HepG2 (cell line): Measurements from ENCODE around the gene STAT4. TPM values are rescaled to one million over a fixed set of nuclear protein-coding genes. Genes with fewer than 3 reads are reported as not detected.
A peak's percentile ranks its signal among the peaks of the same experiment; 100 is the strongest.

Source experiments
- ATAC-seq: fragments of 200-7000 bp; cut with Tn5 transposase; 3 replicates; pipeline ENCODE4 v1.9.1; 2020; ENCODE audit warnings: mild to moderate bottlenecking, moderate library complexity
- Bru-seq: library from RNA; stranded (reverse); fragments of 400-500 nt; gene quantifications from one replicate; lab custom pipeline; 2021; lab: Mats Ljungman, UMichigan
- BruChase-seq, 2 experiments: library from RNA; stranded (reverse); fragments of 400-500 nt; gene quantifications; one replicate each; lab custom pipeline; 2021; lab: Mats Ljungman, UMichigan
- BruUV-seq: library from RNA; stranded (reverse); fragments of 400-500 nt; replicated peaks from 2 replicates; lab custom pipeline; 2021; lab: Mats Ljungman, UMichigan
- CTCF ChIA-PET: fragments of 300-600 bp; formaldehyde crosslinking; extraction: SDS; loops from one replicate; lab custom pipeline; 2021; ENCODE audit warnings: low total read pairs, inconsistent platforms, low intra/inter-chr PET ratio; lab: Yijun Ruan, JAX
- POLR2A ChIA-PET: fragments of 350-600 bp; sonication (Branson Sonifier 250); formaldehyde crosslinking; loops from one replicate; lab custom pipeline; 2020; ENCODE audit warnings: antibody characterized with exemption, inconsistent platforms; lab: Yijun Ruan, JAX
- DNase-seq: peaks from one replicate; pipeline ENCODE4 v3.0.0-alpha.2; 2015; ENCODE audit warnings: low spot score
- FAIRE-seq: peaks from 3 replicates; lab custom pipeline; 2011; peaks lifted over from hg19 to GRCh38; lab: Jason Lieb, UNC
- H2AFZ ChIP-seq: one replicate; pipeline ENCODE4 v1.6.1; 2011; ENCODE audit warnings: low read length, inconsistent platforms
- H3K27ac ChIP-seq: fragments of 300-600 bp; 3 replicates; pipeline ENCODE4 v1.8.0; 2011; ENCODE audit warnings: mixed run types, mild to moderate bottlenecking, mixed read lengths, low read length, inconsistent platforms; ENCODE audit not compliant: insufficient read depth; ENCODE audit errors: extremely low read length
- H3K27me3 ChIP-seq, 2 experiments: fragments of 200-600 bp in 1 of 2; 2 replicates in 1 of 2; 3 replicates in 1 of 2; pipeline versions ENCODE4 v1.6.0 to v1.8.0; 2011; ENCODE audit warnings: low read length in 2 of 2, mild to moderate bottlenecking in 2 of 2, moderate library complexity in 2 of 2, inconsistent platforms in 1 of 2; ENCODE audit not compliant: insufficient read depth in 2 of 2, control insufficient read depth in 1 of 2
- H3K36me3 ChIP-seq, 2 experiments: fragments of 200-600 bp in 1 of 2; replicated peaks in 1 of 2; 2 replicates in 1 of 2; 3 replicates in 1 of 2; pipeline versions ENCODE4 v1.5.1 to v1.8.0; 2011; ENCODE audit warnings: low read length in 2 of 2, inconsistent platforms in 1 of 2; ENCODE audit not compliant: insufficient read depth in 2 of 2, control insufficient read depth in 1 of 2
- H3K4me1 ChIP-seq: 2 replicates; pipeline ENCODE4 v1.5.1; 2012; ENCODE audit warnings: low read length, inconsistent platforms; ENCODE audit not compliant: insufficient read depth
- H3K4me2 ChIP-seq: 2 replicates; pipeline ENCODE4 v1.6.0; 2011; ENCODE audit warnings: low read depth, low read length, inconsistent platforms
- H3K4me3 ChIP-seq, 3 experiments: fragments of 200-600 bp in 1 of 3; sonication (generic), shearing (Covaris generic) in 1 of 3; replicated peaks in 1 of 3; 2 replicates each; pipeline ENCODE4 v1.5.1; 2011 to 2016; ENCODE audit warnings: low read length in 3 of 3, inconsistent platforms in 2 of 3, low read depth in 2 of 3, mild to moderate bottlenecking in 2 of 3, control low read depth in 1 of 3, mixed read lengths in 1 of 3; ENCODE audit not compliant: insufficient read depth in 1 of 3
- H3K79me2 ChIP-seq: one replicate; pipeline ENCODE4 v1.6.1; 2011; ENCODE audit warnings: low read length, inconsistent platforms; ENCODE audit not compliant: insufficient read depth
- H3K9ac ChIP-seq: 2 replicates; pipeline ENCODE4 v1.6.0; 2011; ENCODE audit warnings: mild to moderate bottlenecking, low read depth, low read length, inconsistent platforms; ENCODE audit not compliant: insufficient read depth
- H3K9me3 ChIP-seq: 2 replicates; pipeline ENCODE4 v1.5.1; 2012; ENCODE audit warnings: mild to moderate bottlenecking, low read length
- H4K20me1 ChIP-seq: 2 replicates; pipeline ENCODE4 v1.6.0; 2011; ENCODE audit warnings: inconsistent platforms, mild to moderate bottlenecking, low read length, moderate library complexity; ENCODE audit not compliant: insufficient read depth
- JUND ChIP-seq: sonication (generic); formaldehyde crosslinking; IDR thresholded peaks from 2 replicates; pipeline ENCODE4 v1.8.0; 2022; ENCODE audit warnings: mild to moderate bottlenecking, missing genetic modification reagents
- KLF12 ChIP-seq: sonication (generic); formaldehyde crosslinking; IDR thresholded peaks from 2 replicates; pipeline ENCODE4 v1.4.0; 2020; ENCODE audit warnings: missing genetic modification reagents, borderline replicate concordance
- MTA1 ChIP-seq: sonication (generic); formaldehyde crosslinking; IDR thresholded peaks from 2 replicates; pipeline ENCODE4 v1.4.0; 2020; ENCODE audit warnings: missing genetic modification reagents, mild to moderate bottlenecking, borderline replicate concordance
- NR2C2 ChIP-seq: sonication (generic); formaldehyde crosslinking; IDR thresholded peaks from 2 replicates; pipeline ENCODE4 v1.4.0; 2020; ENCODE audit warnings: missing genetic modification reagents, mild to moderate bottlenecking, moderate library complexity, borderline replicate concordance
- RBFOX2 ChIP-seq: fragments of 200-400 bp; formaldehyde crosslinking; IDR thresholded peaks from 2 replicates; pipeline ENCODE4 v1.6.1; 2017; ENCODE audit warnings: low read depth, mild to moderate bottlenecking, low read length
- SPEN ChIP-seq: sonication (generic); formaldehyde crosslinking; IDR thresholded peaks from 2 replicates; pipeline ENCODE4 v1.5.1; 2020; ENCODE audit warnings: low read depth, mild to moderate bottlenecking, missing genetic modification reagents
- THAP9 ChIP-seq: sonication (generic); formaldehyde crosslinking; IDR thresholded peaks from 2 replicates; pipeline ENCODE4; 2020; ENCODE audit warnings: missing genetic modification reagents, mild to moderate bottlenecking, borderline replicate concordance
- ZNF274 ChIP-seq: sonication (generic); formaldehyde crosslinking; IDR thresholded peaks from 2 replicates; pipeline ENCODE4 v1.5.1; 2020; ENCODE audit warnings: mild to moderate bottlenecking, missing genetic modification reagents
- ZNF557 ChIP-seq: sonication (generic); formaldehyde crosslinking; IDR thresholded peaks from 2 replicates; pipeline ENCODE4 v1.4.0; 2020; ENCODE audit warnings: missing genetic modification reagents
- ZNF615 ChIP-seq: sonication (generic); formaldehyde crosslinking; IDR thresholded peaks from 2 replicates; pipeline ENCODE4 v1.5.0; 2020; ENCODE audit warnings: mild to moderate bottlenecking, missing genetic modification reagents, borderline replicate concordance
- ZNF724P ChIP-seq: sonication (generic); formaldehyde crosslinking; IDR thresholded peaks from 2 replicates; pipeline ENCODE4 v1.8.0; 2022; ENCODE audit warnings: missing genetic modification reagents, borderline replicate concordance
- ZNF782 ChIP-seq: sonication (generic); formaldehyde crosslinking; IDR thresholded peaks from 2 replicates; pipeline ENCODE4 v1.4.0; 2020; ENCODE audit warnings: missing genetic modification reagents, mild to moderate bottlenecking, borderline replicate concordance
- WGBS: methylation state at CpG from one replicate; pipeline ENCODE4 v1.1.6; 2017; ENCODE audit warnings: low lambda C conversion rate; 5-methylcytosine and 5-hydroxymethylcytosine counted together
- in situ Hi-C: cut with HindIII; loops from 2 replicates; pipeline ENCODE4 v1.10.0; 2017; ENCODE audit warnings: low pct_unique_long_range_greater_than_20kb; ENCODE audit not compliant: extremely low pct_ligation_motif_present
- intact Hi-C: fragments of 100-400 bp; cut with micrococcal nuclease; formaldehyde crosslinking; loops from one replicate; pipeline ENCODE4 v1.10.0; 2022; ENCODE audit not compliant: unreplicated experiment
- long read RNA-seq, 2 experiments: library from RNA in 1 of 2; library from polyadenylated mRNA in 1 of 2; stranded (forward) in 1 of 2; unstranded in 1 of 2; transcript quantifications; one replicate each; pipeline ENCODE4 v2.0.0, GENCODE V29; 2019 to 2022
- polyA minus RNA-seq, 3 experiments: library from RNA; depleted of rRNA, polyadenylated mRNA; stranded (reverse); fragments of >200 nt; gene quantifications; 2 replicates each; pipeline ENCODE4 v1.2.3, GENCODE V29; 2011; ENCODE audit warnings: low replicate concordance in 1 of 3
- polyA plus RNA-seq, 8 experiments: library from polyadenylated mRNA; depleted of rRNA in 3 of 8; stranded (reverse) in 7 of 8; unstranded in 1 of 8; fragments of >200 nt; fragmentation: Illumina TruSeq in 4 of 8; extraction: Trizol in 4 of 8; gene quantifications; 2 replicates each; pipeline versions ENCODE4 v1.2.1 to v1.2.3, GENCODE V29; 2011 to 2016; ENCODE audit warnings: low read depth in 4 of 8, missing spikeins in 1 of 8, mixed read lengths in 1 of 8; ENCODE audit not compliant: insufficient read depth in 1 of 8
- total RNA-seq, 5 experiments: library from RNA; depleted of rRNA; stranded (reverse); fragments of >200 nt; fragmentation: Illumina TruSeq; extraction: Trizol; gene quantifications; 2 replicates each; pipeline ENCODE4 v1.2.3, GENCODE V29; 2016; ENCODE audit warnings: low read depth in 1 of 5
- TF ChIP-seq, protein P1 (sequence below): sonication (generic); formaldehyde crosslinking; IDR thresholded peaks from 2 replicates; pipeline ENCODE4 v1.4.0; 2020; ENCODE audit warnings: mild to moderate bottlenecking, missing genetic modification reagents

The STAT4 gene
- total RNA-seq (2016; rRNA removed; fragmentation: Illumina TruSeq; extraction: Trizol) (not detected in 2 replicates), polyA plus RNA-seq (2011; rRNA removed) (0.37 and 0.40 TPM in 2 replicates), polyA minus RNA-seq (2011; rRNA and poly(A)+ RNA removed; ENCODE audit: low replicate concordance) (0.50 and 0.63 TPM in 2 replicates), Bru-seq, nascent RNA (percentile 30 among the genes with signal in this experiment), BruChase-seq, experiment 1, labeled RNA remaining after a 6-hour chase (percentile 22 among the genes with signal in this experiment), BruChase-seq, experiment 2, labeled RNA remaining after a 2-hour chase (percentile 30 among the genes with signal in this experiment)
- not detected in 2 replicates for total RNA-seq (2016; cell fraction: cytosol; rRNA removed; fragmentation: Illumina TruSeq; extraction: Trizol; ENCODE audit: low read depth)
- 0.09 TPM in 1 of 2 replicates, not detected in the other for total RNA-seq (2016; cell fraction: insoluble cytoplasmic fraction; rRNA removed; fragmentation: Illumina TruSeq; extraction: Trizol)
- 0.09 TPM in 1 of 2 replicates, not detected in the other for total RNA-seq (2016; cell fraction: membrane; rRNA removed; fragmentation: Illumina TruSeq; extraction: Trizol)
- 0.43 TPM in 1 of 2 replicates, not detected in the other for total RNA-seq (2016; cell fraction: nucleus; rRNA removed; fragmentation: Illumina TruSeq; extraction: Trizol)
- 0.14 and 0.19 TPM in 2 replicates for polyA plus RNA-seq (2011; cell fraction: cytosol; rRNA removed)
- 1.0 and 1.4 TPM in 2 replicates for polyA plus RNA-seq (2011; cell fraction: nucleus; rRNA removed)
- polyA plus RNA-seq (2012) = 0.20 and 0.23 TPM in 2 replicates
- not detected in 2 replicates for polyA plus RNA-seq (2016; cell fraction: cytosol; fragmentation: Illumina TruSeq; extraction: Trizol; ENCODE audit: low read depth)
- polyA plus RNA-seq (2016; cell fraction: insoluble cytoplasmic fraction; fragmentation: Illumina TruSeq; extraction: Trizol; ENCODE audit: low read depth) = not detected in 2 replicates
- polyA plus RNA-seq (2016; cell fraction: membrane; fragmentation: Illumina TruSeq; extraction: Trizol; ENCODE audit: low read depth) = not detected in 2 replicates
- 0.16 and 0.21 TPM in 2 replicates for polyA plus RNA-seq (2016; cell fraction: nucleus; fragmentation: Illumina TruSeq; extraction: Trizol; ENCODE audit: insufficient read depth, low read depth)
- 0.30 TPM in 1 of 2 replicates, not detected in the other for polyA minus RNA-seq (2011; cell fraction: cytosol; rRNA and poly(A)+ RNA removed)
- 3.6 and 4.0 TPM in 2 replicates for polyA minus RNA-seq (2011; cell fraction: nucleus; rRNA and poly(A)+ RNA removed)
- long read RNA-seq, experiment 1 = 0 reads
- long read RNA-seq, experiment 2 = 0 reads

GRCh38 chr2:191150600-191151330 lies at the start of gene STAT4:
Gene STAT4, minus strand, starts transcription at chr2:191150994. Its CDS starts 2,791 bp downstream, at chr2:191148203.
- ChIA-PET CTCF (no interaction called here), POLR2A (no interaction called here)
- no peak within 1 kb of the TSS for H2AFZ ChIP-seq
- peak within 1 kb of the TSS; percentile 11 to 64 (median 56); a peak in 5 of 6 replicates for H3K4me3 ChIP-seq
- H3K9ac ChIP-seq = no peak within 1 kb of the TSS
- FAIRE-seq (no peak), ATAC-seq (peak; percentile 81), DNase-seq (no peak)
- in situ Hi-C loops = loop anchor here (5.0 kb wide), 1 partner anchor 98 kb away; no protein-coding TSS in a partner anchor
- no peaks in the 10 kb centered on the region for H4K20me1 ChIP-seq
- H3K79me2 ChIP-seq = no peaks in the 10 kb centered on the region
- H3K27me3 ChIP-seq = peaks cover 0 to 37% of the 10 kb centered on the region in 2 experiments; a peak in 4 of 5 replicates
- no peak within 1 kb of the TSS for H3K27ac ChIP-seq
- intact Hi-C loops = no loop called here
- no peaks in the 10 kb centered on the region for H3K9me3 ChIP-seq
- no peaks in the 10 kb centered on the region for H3K36me3 ChIP-seq
- H3K4me1 ChIP-seq = peaks cover 10% of the 10 kb centered on the region
- WGBS = 15% methylated on average over 33 of the region's 33 CpGs
- H3K4me2 ChIP-seq = peak within 1 kb of the TSS; percentile 83
- no TSS peak for BruUV-seq
- TF ChIP-seq ZNF557 (CRISPR knock-in tag) (no peak), SPEN (CRISPR knock-in tag) (no peak), RBFOX2 (no peak), ZNF782 (CRISPR knock-in tag) (no peak), KLF12 (CRISPR knock-in tag) (no peak), THAP9 (CRISPR knock-in tag) (peak; percentile 71; the same call in 1 of the 2 replicates), JUND (CRISPR knock-in tag) (no peak), ZNF274 (no peak), ZNF615 (CRISPR knock-in tag) (no peak), MTA1 (CRISPR knock-in tag) (no peak), ZNF724P (no peak), NR2C2 (CRISPR knock-in tag) (no peak)
- TF ChIP-seq, protein P1, sequence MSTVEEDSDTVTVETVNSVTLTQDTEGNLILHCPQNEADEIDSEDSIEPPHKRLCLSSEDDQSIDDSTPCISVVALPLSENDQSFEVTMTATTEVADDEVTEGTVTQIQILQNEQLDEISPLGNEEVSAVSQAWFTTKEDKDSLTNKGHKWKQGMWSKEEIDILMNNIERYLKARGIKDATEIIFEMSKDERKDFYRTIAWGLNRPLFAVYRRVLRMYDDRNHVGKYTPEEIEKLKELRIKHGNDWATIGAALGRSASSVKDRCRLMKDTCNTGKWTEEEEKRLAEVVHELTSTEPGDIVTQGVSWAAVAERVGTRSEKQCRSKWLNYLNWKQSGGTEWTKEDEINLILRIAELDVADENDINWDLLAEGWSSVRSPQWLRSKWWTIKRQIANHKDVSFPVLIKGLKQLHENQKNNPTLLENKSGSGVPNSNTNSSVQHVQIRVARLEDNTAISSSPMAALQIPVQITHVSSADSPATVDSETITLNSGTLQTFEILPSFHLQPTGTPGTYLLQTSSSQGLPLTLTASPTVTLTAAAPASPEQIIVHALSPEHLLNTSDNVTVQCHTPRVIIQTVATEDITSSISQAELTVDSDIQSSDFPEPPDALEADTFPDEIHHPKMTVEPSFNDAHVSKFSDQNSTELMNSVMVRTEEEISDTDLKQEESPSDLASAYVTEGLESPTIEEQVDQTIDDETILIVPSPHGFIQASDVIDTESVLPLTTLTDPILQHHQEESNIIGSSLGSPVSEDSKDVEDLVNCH (CRISPR knock-in tag) = no peak
